ENCODE measurements around the gene TYK2. TPM values are rescaled to one million over a fixed set of nuclear protein-coding genes. Genes with fewer than 3 reads are reported as not detected.

TYK2 gene
- total and polyA plus RNA-seq, 4 donors, result 47.9 to 63.1 (median 59.6) TPM

GRCh38 chr19:10332158-10332964 is 48.0 kb downstream of the TYK2 start:
- H3K36me3 ChIP-seq (ENCODE audit: control insufficient read depth in 4 of 4, insufficient read depth in 3 of 4, low read depth in 1 of 4, low read length in 3 of 4), result peaks cover 9 to 30% (median 10%) of the 10 kb centered on the region in 4 donors
- H3K4me1 ChIP-seq (ENCODE audit: control insufficient read depth in 4 of 4, insufficient read depth in 4 of 4, low read length in 3 of 4), result peaks cover 10 to 42% (median 30%) of the 10 kb centered on the region in 4 donors
- H3K27ac ChIP-seq (ENCODE audit: low read depth in 1 of 2, low read length in 2 of 2), result peak overlapping the region; percentile 89 to 95
- H3K27me3 ChIP-seq (ENCODE audit: control insufficient read depth in 4 of 4, insufficient read depth in 4 of 4, low read length in 3 of 4), result no peaks in the 10 kb centered on the region
- peak; percentile 30 for TF ChIP-seq REST (IDR thresholded peaks at IDR 0.05)
- no peak for TF ChIP-seq NR2F2 (IDR thresholded peaks at IDR 0.05)
- H3K9ac ChIP-seq (ENCODE audit: low read depth in 1 of 2, low read length in 2 of 2), result peak overlapping the region; percentile 55 to 82
- DNase-seq (ENCODE audit: low spot score), result no peak
- WGBS, result 42% methylated on average over 18 of the region's 18 CpGs
- peak overlapping the region; percentile 77 to 90 (median 88) for H3K4me3 ChIP-seq (ENCODE audit: low read depth in 1 of 3, low read length in 3 of 3)
- H3K9me3 ChIP-seq (ENCODE audit: control insufficient read depth in 4 of 4, low read length in 3 of 4), result no peaks in the 10 kb centered on the region

- Histone ChIP-seq H3K9ac (ENCODE audit: low read depth in 1 of 2, low read length in 2 of 2) (no peak overlapping the region), H3K4me1 (ENCODE audit: control insufficient read depth in 4 of 4, insufficient read depth in 4 of 4, low read length in 3 of 4) (peaks cover 3 to 34% (median 25%) of the 10 kb centered on the region in 4 donors), H3K4me3 (ENCODE audit: low read depth in 1 of 3, low read length in 3 of 3) (no peak overlapping the region), H3K36me3 (ENCODE audit: control insufficient read depth in 4 of 4, insufficient read depth in 3 of 4, low read depth in 1 of 4, low read length in 3 of 4) (peaks cover 11 to 42% (median 19%) of the 10 kb centered on the region in 4 donors), H3K27ac (ENCODE audit: low read depth in 1 of 2, low read length in 2 of 2) (no peak overlapping the region), H3K9me3 (ENCODE audit: control insufficient read depth in 4 of 4, low read length in 3 of 4) (no peaks in the 10 kb centered on the region), H3K27me3 (ENCODE audit: control insufficient read depth in 4 of 4, insufficient read depth in 4 of 4, low read length in 3 of 4) (no peaks in the 10 kb centered on the region)
- TF ChIP-seq TAF1 (conservative IDR thresholded peaks at IDR 0.05) (no peak), NR2F2 (IDR thresholded peaks at IDR 0.05) (no peak), HNF4G (IDR thresholded peaks at IDR 0.05) (no peak), JUND (IDR thresholded peaks at IDR 0.05) (no peak), EGR1 (IDR thresholded peaks at IDR 0.05; ENCODE audit: low read depth in 2 of 2) (no peak), SP1 (IDR thresholded peaks at IDR 0.05) (no peak), FOXA2 (IDR thresholded peaks at IDR 0.05) (no peak), ZBTB33 (IDR thresholded peaks at IDR 0.05) (no peak), ATF3 (IDR thresholded peaks at IDR 0.05) (no peak), CTCF (IDR thresholded peaks at IDR 0.05; ENCODE audit: low read depth, low read length, missing input control) (no peak), YY1 (IDR thresholded peaks at IDR 0.05) (no peak), MAX (IDR thresholded peaks at IDR 0.05) (no peak), GABPA (IDR thresholded peaks at IDR 0.05 in 1 of 2, conservative IDR thresholded peaks at IDR 0.05 in 1 of 2) (no peak), RAD21 (IDR thresholded peaks at IDR 0.05) (no peak), FOXA1 (IDR thresholded peaks at IDR 0.05) (no peak), RXRA (IDR thresholded peaks at IDR 0.05) (no peak), REST (IDR thresholded peaks at IDR 0.05) (no peak), HNF4A (conservative IDR thresholded peaks at IDR 0.05) (no peak)
- no peak for DNase-seq (ENCODE audit: low spot score)
- whole genome bisulfite sequencing, result 97% methylated on average over 13 of the region's 13 CpGs
Measured at GRCh38 chr19:10329555-10329954, 50.8 kb downstream of the TYK2 start.

Data from liver (tissue), 9 donors.